H1 (cell line): ENCODE data around the gene ASTN1. TPM values are rescaled to one million over a fixed set of nuclear protein-coding genes. Genes with fewer than 3 reads are reported as not detected.

Experiments used
- KDM5A ChIP-seq: fragments of 200-600 bp; IDR thresholded peaks from 2 replicates; pipeline ENCODE4 v1.7.1; 2012; ENCODE audit warnings: mild to moderate bottlenecking, low read length, inconsistent platforms, mixed read lengths
- polyA plus RNA-seq, 7 experiments: library from polyadenylated mRNA; depleted of rRNA in 3 of 7; stranded (reverse) in 5 of 7; unstranded in 2 of 7; fragments of >200 nt in 5 of 7; fragments of 200-250 nt in 2 of 7; gene quantifications; 1 replicate in 5 of 7; 2 replicates in 1 of 7; 4 replicates in 1 of 7; pipeline versions ENCODE4 v1.2.1 to v1.2.3, GENCODE V29; 2011 to 2013; ENCODE audit warnings: missing spikeins in 2 of 7, mixed read lengths in 2 of 7
- total RNA-seq: library from RNA; stranded (reverse); fragmentation: NEBNext Ultra II Directional; extraction: Animal tissue kit (Norgen Biotek cat#: 25700); gene quantifications from 2 replicates; pipeline ENCODE4 v1.2.1, GENCODE V29; 2021

ASTN1 gene
- total and polyA plus RNA-seq, 2 of the 8 experiments (the other 6 are each of a cell fraction or from before 2014, with no cell fraction given) = 2.9 to 4.1 TPM

DNA sequence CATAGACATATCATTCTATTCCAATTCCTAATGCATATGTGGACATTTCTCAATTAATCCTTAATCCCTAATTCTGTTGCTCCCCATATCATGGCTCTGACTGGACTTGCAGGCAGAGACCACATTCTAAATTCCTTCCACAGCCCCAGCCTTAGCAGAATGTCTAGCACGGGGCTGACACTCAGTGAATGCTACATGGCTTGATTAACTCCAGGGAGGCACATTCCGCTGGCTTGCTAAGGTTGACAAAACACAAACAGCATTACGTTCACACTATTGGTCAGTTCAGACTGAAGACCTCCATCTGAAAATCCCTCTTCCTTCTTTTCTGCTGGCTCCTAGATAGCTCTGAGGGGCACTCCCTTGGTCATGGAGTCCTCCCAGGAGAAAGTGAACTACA lies 119.4 kb downstream of the ASTN1 start (continued):
- no peak for TF ChIP-seq KDM5A
- TF ChIP-seq, all 59 proteins: peak for 0
